AG09309 (cell line): ENCODE measurements around the gene SLC16A6.

Experiments used
- DNase-seq: peaks from one replicate; pipeline ENCODE4 v3.0.0-alpha.2; 2010; ENCODE audit warnings: low read depth
- H3K4me3 ChIP-seq: 2 replicates; pipeline ENCODE4 v1.5.1; 2011; ENCODE audit warnings: mild to moderate bottlenecking, low read depth, low read length, moderate library complexity; ENCODE audit not compliant: control insufficient read depth
- CTCF ChIP-seq: IDR thresholded peaks from 2 replicates; pipeline ENCODE4 v1.5.1; 2011; ENCODE audit warnings: mild to moderate bottlenecking, low read depth, low read length, inconsistent platforms; ENCODE audit not compliant: insufficient read depth, control insufficient read depth; ENCODE audit errors: missing control alignments

The SLC16A6 gene

DNA sequence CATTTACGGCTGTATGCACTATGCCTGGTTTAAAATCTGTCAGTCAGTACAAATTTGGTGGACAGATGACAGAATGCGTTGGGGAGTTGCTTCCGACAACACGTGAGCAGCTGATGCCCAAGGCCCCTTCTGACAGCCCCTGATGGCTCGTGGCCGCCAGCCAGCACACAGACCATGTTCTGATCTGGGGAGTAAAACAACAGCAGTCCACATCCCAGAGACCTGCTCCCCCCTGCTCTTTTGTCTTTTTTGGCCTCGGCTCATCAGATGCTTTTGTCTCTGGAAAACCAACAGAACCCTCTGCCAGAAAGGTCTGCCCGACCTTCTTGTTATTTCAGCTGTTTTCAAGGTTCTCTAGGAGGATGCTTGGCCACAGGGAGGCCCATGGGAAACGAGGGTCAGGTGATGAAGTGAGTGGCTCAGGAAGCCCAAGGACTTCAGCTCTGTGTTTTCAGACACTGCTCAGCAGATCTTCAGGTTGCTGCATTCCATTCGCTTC is 11.2 kb upstream of the SLC16A6 start:
- TF ChIP-seq CTCF: no peak
- no peak for DNase-seq
- H3K4me3 ChIP-seq: no peak overlapping the region

DNA sequence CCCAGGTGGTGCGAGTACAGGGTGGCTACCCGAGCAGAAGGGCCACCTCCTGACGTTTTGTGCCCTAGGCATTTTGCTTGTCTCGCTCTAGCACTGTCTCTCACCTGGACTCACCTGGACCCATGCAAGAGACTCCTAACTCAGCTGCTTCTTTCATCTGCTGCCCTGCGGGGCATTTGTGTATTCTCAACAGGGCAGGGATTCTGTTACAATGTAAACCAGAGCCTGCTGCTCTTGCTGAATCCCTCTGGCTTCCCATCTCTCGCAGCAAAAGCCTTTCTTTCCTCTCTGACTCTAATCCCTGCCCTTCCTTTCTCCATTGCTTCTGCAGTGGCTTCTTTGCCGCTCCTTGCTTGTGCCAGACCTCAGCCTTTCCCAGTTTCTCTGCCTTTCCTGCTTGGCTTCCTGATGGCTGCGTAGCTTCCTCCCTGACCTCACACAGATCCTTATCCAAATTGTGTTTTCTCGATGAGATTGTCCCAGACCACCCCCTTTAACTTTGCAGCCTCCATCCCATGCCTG is 10.6 kb upstream of the SLC16A6 start:
- H3K4me3 ChIP-seq: no peak overlapping the region
- TF ChIP-seq CTCF: no peak
- no peak for DNase-seq

- no peak overlapping the region for H3K4me3 ChIP-seq
- no peak for TF ChIP-seq CTCF
- DNase-seq: no peak
These were observed 8.9 kb upstream of the SLC16A6 start for GRCh38 chr17:68299817-68300216.

DNA sequence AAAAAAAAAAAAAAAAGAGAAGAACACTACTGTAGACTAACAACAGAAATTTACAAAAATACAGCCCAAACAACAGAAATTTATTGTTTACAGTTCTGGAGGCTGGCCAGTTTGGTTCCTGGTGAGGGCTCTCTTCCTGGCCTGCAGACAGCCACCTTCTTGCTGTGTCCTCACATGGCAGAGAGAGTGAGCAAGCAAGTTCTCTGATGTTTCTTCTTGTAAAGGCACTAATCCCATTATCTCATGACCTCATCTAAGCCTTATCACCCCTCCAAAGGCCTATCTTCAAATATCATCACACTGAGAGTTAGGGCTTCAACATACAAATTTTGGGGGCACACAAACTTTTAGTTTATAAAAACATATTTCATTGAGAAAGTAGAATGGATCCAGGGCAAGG is 7.7 kb upstream of the SLC16A6 start:
- no peak for DNase-seq
- H3K4me3 ChIP-seq: no peak overlapping the region
- TF ChIP-seq CTCF: no peak

GRCh38 chr17:68297195-68297594 is 6.3 kb upstream of the SLC16A6 start:
- H3K4me3 ChIP-seq: no peak overlapping the region
- no peak for TF ChIP-seq CTCF
- DNase-seq: no peak

DNA sequence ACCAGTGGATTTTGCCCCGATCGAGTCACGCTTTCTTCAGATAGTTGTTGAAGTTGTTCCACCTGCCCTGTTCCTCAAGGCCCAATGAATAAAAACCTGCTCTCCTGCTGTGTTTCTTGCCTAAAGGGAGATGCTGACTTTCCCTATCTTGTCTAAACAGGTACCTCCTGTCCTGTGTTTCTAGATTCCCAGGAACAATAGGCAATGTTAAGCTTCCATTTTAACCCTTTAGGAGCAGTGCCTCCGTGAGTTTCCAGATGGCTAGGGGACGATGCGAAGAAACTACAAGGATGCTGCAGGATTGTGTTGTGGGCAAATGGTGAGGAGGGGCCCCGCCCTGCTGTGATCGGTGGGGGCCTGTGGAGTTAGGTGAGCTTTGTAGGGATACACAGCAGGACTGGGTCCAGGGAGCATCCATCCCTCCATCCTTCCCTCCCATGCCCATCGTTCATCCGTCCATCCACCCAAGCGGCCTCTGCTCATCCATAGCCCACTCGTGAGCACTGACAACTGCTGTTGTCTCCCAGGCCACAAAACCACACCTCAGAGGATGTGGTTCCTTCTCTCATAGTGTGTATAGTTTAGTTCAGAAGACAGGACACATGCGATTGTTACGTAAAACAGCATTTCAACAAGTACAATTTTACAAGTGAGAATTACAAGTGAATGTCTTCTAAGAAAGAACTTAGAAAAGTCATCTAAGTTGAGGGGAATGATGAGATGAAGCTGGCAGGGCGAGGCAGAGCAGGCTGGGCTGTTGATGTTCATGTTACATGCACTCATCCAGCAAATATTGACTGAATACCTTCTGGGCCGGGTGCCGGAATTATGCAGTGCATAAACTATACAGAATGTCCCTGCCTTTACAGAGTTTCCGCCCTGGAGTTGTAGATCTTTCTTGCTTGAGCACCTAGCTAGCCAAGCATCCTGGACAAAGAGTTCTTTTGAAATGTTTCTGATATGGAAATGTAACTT is 5.6 kb upstream of the SLC16A6 start:
- TF ChIP-seq CTCF: no peak
- DNase-seq: no peak
- no peak overlapping the region for H3K4me3 ChIP-seq
